Measurements from ENCODE around the gene ASXL1. TPM values are rescaled to one million over a fixed set of nuclear protein-coding genes. Genes with fewer than 3 reads are reported as not detected.

The ASXL1 gene
- polyA plus RNA-seq, 2 of the 4 experiments (the other 2 are of a cell fraction), result 35.7 to 36.0 TPM

- WGBS (ENCODE audit: missing lambda C conversion rate), result 94% methylated on average over 20 of the region's 24 CpGs
- Histone ChIP-seq H3K9me3 (no peaks in the 10 kb centered on the region), H3K27ac (no peak overlapping the region), H3K4me1 (peaks cover 10% of the 10 kb centered on the region), H3K4me3 (no peak overlapping the region), H3K4me2 (no peak overlapping the region)
- POLR2A ChIA-PET, result no interaction called here
- DNase-seq (ENCODE audit: low read depth in 1 of 2, low spot score in 1 of 2) (no peak), FAIRE-seq (no peak), ATAC-seq (no peak)
- CTCF ChIA-PET, result interaction anchor here (1.0 to 7.2 kb wide), 2 partner anchors 9 to 116 kb away, joined by 4 to 82 read pairs; no protein-coding TSS in a partner anchor
- TF ChIP-seq REST (IDR thresholded peaks at IDR 0.05) (no peak), ATOH8 (CRISPR knock-in tag; IDR thresholded peaks at IDR 0.05; ENCODE audit: low read depth) (no peak), ZFP36 (IDR thresholded peaks at IDR 0.05; ENCODE audit: borderline replicate concordance, partially characterized antibody) (no peak), BHLHE40 (IDR thresholded peaks at IDR 0.05; ENCODE audit: low read depth, low read length) (no peak)
These were observed 94.8 kb downstream of the ASXL1 start for GRCh38 chr20:32452776-32453466.

- FAIRE-seq (no peak), DNase-seq (ENCODE audit: low read depth in 1 of 2, low spot score in 1 of 2) (no peak), ATAC-seq (no peak)
- 94% methylated on average over 28 of the region's 28 CpGs for WGBS (ENCODE audit: missing lambda C conversion rate)
- no peak overlapping the region for H3K4me3 ChIP-seq
- CTCF ChIA-PET, result interaction anchor here (0.8 to 7.2 kb wide), 3 partner anchors 9 to 117 kb away, joined by 4 to 82 read pairs (median 5); no protein-coding TSS in a partner anchor
- no peak overlapping the region for H3K4me2 ChIP-seq
- POLR2A ChIA-PET, result no interaction called here
- H3K27ac ChIP-seq, result no peak overlapping the region
- H3K9me3 ChIP-seq, result no peaks in the 10 kb centered on the region
- H3K4me1 ChIP-seq, result peaks cover 17% of the 10 kb centered on the region
- TF ChIP-seq FOSB (CRISPR knock-in tag; IDR thresholded peaks at IDR 0.05), result no peak
- TF ChIP-seq HOXB13 (CRISPR knock-in tag; IDR thresholded peaks at IDR 0.05; ENCODE audit: low read depth), result no peak
These were observed 95.5 kb downstream of the ASXL1 start for GRCh38 chr20:32453467-32454163.

- Histone ChIP-seq H3K27ac (no peak overlapping the region), H3K4me1 (peaks cover 17% of the 10 kb centered on the region), H3K9me3 (no peaks in the 10 kb centered on the region), H3K4me2 (no peak overlapping the region), H3K4me3 (no peak overlapping the region)
- CTCF ChIA-PET, result interaction anchor here (0.7 to 7.2 kb wide), 5 partner anchors 10 to 219 kb away, joined by 3 to 82 read pairs (median 4); partner anchors contain the start of gene C20orf203
- POLR2A ChIA-PET, result no interaction called here
- 92% methylated on average over 22 of the region's 31 CpGs for WGBS (ENCODE audit: missing lambda C conversion rate)
- DNase-seq (ENCODE audit: low read depth in 1 of 2, low spot score in 1 of 2), result no peak
- no peak for FAIRE-seq
- no peak for ATAC-seq
- TF ChIP-seq REST (IDR thresholded peaks at IDR 0.05) (no peak), SMC3 (IDR thresholded peaks at IDR 0.05) (no peak), CBX2 (IDR thresholded peaks at IDR 0.05; ENCODE audit: borderline replicate concordance, low read depth) (no peak), RNF2 (IDR thresholded peaks at IDR 0.05; ENCODE audit: borderline replicate concordance, low read depth) (no peak), CTCF (IDR thresholded peaks at IDR 0.05) (no peak), RFX5 (IDR thresholded peaks at IDR 0.05) (no peak), CBX8 (IDR thresholded peaks at IDR 0.05) (no peak), CEBPB (IDR thresholded peaks at IDR 0.05) (no peak), PHF8 (IDR thresholded peaks at IDR 0.05; ENCODE audit: borderline replicate concordance, low read depth) (no peak), FOSL2 (IDR thresholded peaks at IDR 0.05) (no peak), FOSL2 (CRISPR knock-in tag; IDR thresholded peaks at IDR 0.05) (no peak), PBX3 (IDR thresholded peaks at IDR 0.05) (no peak)
These were observed 96.3 kb downstream of the ASXL1 start for GRCh38 chr20:32454164-32455145.
